NCI-H1092 (cell line): ENCODE results near the gene EPHB6.

ENCODE experiments used
- DNase-seq: peaks from one replicate; lab custom pipeline; 2025; lab: John Stamatoyannopoulos, UW

The EPHB6 gene

DNA sequence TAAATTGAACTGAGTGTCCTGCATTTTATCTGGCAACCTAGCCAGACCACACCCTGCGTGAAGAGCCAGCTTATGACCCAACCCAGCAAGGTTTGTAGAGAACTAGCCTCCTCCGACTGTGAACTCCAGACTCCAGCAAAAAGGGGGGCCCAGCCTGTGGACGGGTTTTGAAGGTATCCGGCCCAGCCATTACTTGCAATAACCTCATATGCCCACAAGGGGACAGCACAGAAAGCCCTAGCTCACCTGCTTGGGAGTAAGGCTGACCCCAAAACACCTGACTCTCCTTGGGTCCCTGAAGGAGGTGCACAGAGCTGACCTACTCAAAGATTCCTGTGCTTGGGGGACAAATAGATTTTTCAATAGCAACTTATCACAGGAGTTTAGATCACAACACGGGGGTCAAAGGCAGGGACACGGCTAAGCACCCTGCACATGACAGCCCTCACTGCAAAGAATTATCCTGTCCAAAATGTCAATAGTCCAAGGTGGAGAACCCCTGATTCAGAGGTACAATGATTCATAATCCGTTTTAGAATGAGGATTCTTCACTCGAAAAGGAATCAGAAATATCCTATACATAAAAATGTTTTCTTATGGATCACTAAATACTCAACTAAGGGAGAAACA lies 26.1 kb downstream of the EPHB6 start:
- no peak for DNase-seq

DNA sequence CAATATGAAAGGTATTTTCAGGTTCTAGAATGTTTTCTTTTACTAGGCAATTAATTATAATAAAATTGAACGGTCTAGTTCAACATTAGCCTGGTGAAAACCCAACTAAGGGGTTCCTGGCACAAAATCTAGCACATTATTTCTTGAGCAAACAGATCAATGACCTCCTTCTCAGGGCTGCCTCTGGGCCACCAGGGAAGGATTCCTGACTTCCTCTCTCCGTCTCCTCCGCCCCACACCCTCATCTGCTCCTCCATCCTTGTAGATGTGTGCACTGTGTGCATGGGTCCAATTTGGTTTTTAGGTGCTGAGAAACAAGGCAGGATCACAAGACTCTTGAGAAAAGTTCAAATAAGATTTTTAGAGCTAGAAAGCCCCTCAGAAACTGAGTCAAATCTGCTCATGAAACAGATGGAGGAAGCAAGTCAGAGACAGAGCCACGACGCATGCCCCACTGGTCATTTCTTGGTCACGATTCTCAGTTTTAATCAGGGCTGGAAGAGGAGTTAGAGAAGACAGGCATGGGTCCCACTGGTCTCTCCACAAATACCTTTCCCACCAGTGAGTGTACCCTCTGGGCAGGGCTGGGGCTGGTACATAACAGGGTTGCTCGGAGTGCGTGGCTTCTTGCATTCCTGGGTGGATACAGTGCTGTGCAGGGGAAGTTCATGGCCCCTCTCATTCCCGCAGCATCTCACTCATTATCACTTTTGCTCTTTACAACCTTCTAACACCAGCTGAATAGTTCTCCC lies 26.9 kb downstream of the EPHB6 start:
- DNase-seq = no peak

DNA sequence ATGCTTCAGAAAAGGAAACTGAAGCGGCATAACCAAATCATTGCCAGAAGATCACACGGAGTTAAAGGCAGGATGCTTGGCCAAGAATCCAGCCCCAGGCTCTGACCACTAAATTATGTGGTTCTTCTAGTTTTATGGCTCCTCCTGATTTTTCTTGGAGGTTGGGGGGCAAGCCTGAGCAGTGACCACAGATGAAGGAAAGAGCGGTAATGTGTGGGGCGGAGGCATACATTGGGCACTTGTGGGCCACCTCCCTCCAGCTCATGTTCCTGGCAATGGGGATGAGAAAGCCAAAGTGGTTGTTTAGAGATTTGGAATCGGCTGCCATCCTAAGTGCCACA lies 27.4 kb downstream of the EPHB6 start:
- no peak for DNase-seq

DNA sequence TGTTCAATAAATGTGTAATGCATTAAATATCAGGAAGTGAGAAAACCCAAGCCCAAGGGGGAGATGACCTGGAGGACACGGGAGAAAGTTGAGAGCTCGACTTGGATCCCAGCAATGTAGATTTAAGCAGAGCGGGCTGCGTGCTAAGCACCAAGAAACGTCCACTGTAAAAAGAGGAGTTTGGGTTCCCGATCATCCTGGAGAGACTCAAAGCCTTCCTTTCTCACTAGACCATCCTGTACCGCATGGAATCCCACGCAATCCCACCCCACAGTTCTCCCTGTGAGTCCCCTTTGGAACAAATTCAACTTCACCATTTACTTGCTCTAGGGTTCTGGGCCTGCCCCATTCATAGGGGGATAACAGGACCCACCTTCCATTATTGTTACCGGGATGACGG lies 28.3 kb downstream of the EPHB6 start:
- DNase-seq = no peak

DNA sequence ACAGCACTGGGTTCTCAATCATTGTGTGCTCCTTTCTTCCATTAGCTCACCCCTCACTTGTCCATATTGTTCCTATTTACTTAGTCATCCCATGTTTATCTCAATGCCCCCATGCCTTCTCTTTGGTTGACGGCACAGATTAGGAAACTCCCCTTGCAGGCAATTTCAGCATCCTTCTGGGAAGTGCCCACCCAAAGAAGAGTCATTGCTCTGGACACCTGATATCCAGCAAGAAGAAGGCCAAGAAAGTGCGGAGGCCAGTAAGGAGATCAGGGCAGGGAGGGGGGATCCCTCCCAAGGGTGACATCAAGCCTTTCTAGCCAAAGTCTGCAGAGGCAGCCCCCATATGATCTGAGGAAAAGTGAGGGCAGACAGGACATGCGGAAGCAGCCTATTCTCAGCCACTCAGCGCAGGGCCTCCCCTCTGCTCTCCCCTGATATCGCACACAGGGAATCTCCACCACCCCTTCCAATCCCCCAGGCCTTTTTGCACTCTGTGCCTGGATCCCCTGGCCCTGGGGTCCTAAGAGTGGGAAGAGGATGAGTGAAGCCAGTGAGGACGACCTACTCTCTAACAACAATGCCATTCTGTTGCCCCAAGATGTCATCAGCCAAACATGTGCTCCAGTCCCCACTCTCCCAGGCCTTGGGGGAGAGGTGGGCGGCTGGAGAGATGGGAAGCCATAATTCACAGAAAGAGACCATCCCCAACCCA lies 28.9 kb downstream of the EPHB6 start:
- no peak for DNase-seq

DNA sequence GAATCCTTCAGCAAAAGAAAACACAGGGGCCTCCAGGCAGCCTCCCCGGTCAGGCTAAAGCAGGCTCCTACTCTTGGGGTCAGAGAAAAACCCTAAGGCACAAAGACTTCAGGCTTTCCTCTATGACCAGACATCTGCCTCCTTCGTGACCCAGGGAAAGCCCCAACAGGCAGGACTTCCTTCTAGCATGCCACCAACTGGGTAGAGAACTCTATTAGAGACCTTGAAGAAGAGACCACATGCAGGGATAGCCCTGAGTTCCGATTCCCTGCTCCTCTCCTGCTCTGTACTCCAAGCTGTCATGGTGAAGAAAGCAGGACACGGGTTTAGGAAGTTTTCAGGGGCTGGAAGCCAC lies 29.4 kb downstream of the EPHB6 start:
- DNase-seq = no peak

DNA sequence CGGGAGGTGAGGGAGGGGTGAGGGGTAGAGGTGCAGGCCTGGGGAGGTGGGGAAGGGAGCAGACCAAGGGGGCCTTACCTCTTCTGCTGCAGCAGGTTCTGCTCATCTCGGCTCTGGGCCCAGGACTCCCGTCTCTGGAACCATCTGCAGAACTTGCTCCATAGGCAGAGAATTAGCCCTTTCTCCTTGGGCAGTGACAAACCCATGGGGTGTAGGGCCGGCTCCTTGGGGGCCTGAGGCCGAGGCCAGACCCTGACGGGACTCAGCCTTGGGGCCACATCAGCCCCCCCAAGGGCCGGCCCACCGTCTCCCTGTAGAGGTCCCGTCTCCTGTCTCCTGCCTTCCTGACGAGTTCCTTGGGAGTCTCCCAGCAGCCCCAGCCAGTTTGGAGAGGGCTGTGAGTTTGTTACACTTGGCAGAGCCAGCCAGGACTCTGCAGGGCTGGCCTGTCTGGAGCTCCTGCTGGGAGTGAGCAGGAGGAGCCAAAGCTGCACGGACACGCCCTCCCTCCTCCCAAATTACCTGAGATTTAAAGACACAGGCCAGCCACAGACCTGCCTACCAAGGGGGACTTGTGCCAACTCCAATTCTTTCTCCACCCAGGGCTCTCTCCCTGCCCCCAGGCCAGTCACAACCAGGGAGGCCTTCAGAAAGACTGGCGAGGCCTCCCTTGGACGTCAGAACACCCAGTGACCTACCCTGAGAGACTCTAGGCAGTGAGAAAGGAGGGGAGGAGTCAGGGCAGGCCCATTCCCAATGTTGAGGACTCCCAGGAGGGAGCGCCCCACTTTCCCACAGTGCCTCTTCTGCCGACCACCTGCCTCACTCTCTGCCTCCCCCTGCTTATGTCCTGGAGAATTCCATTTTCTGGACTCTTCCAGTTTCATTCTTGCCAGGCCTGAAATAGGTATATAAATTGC lies 30.7 kb downstream of the EPHB6 start, which contains the start of gene TRPV6:
Gene TRPV6, minus strand, starts transcription at position 435 of the 920 bp plus-strand sequence.
- no peak for DNase-seq

DNA sequence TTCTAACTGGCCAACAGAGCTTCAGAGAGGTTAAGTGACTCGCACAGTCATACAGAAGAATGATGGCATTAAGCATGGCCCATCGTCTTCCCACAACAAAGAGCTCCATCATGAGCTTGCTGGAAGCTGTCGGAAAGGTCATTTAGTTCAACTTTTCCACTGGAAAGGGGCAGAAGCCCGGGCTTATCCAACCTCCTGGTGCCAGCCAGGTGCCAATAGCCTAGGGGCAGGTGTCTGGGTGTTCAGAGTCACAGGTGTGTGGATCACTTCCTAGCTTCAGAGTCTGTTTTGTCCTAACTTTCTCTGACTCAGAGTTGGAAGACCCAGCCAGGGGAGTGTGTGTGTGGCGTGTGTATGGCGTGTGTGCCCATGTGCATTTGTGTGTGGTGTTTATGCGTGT lies 32.0 kb downstream of the EPHB6 start:
- DNase-seq = no peak

DNA sequence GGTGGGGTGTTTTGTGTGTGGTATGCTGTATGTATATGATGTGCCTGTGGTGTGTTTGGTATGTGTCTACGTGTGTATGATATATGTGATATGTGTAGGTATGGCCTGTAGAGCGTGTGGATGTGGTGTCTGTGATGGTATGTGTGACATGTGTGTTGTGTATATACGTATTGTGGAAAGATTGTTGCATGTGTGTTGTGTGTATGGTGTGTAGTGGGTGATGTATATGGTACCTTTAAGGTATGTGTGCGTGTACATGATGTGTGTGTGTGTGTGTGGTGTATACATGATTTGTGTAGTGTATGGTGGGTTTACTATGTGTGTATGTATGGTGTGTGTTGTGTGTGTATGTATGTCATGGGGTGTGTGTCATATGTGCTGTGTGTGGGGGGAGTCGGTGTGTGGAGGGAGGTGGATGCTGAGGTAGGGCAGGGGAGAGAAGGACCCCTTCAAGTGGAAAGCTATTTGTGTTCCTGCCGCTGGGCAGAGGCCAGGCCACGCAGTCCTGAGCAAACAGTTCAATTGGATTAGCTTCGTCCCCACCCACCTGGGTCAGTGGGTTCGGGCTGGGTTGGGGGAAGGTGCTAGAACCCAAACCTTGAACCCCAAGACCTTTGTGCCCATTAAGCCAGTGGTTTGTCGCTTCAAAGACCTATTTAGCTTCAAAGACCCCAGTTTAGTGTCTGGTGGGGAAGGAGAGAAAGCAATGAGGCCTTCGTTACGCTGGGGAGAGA lies 32.6 kb downstream of the EPHB6 start:
- no peak for DNase-seq

DNA sequence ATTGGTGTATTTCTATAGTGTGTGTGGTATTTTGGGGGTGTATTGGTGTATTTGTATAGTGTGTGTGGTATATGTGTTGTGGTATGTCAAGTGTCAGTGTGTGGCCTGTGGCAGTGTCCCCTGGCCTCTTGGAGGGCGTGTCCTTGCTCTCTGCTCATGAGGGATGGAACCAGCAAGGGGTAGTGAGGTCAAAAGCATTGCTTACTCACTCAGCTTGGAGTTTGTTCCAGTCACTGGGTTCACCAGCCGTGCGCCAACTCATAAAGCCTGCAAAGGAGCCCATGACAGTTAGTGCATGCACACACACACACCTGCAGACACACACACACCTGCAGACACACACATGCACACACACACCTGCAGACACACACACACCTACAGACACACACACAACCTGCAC lies 34.9 kb downstream of the EPHB6 start:
- no peak for DNase-seq

DNA sequence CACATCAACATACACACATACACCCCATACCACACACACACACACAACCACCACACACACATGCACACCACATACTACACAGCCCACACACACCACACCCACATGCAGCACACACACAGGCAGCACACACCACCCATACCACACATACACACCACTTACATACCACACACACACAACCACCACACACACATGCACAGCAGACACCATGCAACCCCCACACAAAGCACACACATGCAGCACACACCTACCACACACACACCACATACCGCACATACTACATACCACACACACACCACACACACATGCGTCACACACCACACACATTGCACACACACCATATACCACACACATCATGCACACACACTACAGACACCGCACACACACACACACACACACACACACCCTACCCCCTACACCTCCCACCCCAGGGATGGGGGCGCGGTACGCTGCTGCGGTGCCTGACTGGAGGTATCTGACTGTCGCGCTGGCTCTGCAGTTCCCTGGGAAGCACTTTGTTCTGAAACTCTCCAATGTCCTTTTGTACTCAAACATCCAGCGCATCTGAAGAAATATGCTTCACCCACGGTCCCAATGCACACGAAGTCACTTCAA lies 36.1 kb downstream of the EPHB6 start:
- DNase-seq = no peak

DNA sequence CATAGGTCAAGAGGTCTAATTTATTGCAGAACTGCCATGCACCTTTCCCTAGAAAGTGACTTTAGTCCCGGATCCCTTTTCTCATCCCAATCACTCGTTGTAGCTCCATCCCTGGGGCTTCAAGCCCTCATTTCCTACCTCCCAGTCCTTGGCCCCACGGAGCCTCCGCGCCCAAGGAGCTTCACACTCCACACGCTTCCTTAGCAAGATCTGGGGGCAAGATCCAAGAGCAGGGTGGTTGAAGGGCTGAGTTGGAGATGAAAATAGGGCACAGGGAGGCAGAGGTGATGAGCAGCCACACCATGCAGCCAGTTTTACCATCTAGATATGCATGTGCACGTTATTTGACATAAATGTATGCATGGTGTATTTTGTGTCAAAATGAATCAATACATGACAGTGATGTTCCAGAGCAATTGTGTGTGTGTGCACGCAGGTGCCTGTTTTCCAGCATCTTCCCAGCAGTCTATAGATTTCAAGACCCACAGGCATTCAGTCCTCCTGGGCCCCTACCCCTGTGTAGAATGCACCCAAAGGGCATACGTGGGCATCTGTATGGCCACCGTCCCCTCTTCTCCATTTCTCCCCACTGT lies 36.7 kb downstream of the EPHB6 start:
- no peak for DNase-seq

DNA sequence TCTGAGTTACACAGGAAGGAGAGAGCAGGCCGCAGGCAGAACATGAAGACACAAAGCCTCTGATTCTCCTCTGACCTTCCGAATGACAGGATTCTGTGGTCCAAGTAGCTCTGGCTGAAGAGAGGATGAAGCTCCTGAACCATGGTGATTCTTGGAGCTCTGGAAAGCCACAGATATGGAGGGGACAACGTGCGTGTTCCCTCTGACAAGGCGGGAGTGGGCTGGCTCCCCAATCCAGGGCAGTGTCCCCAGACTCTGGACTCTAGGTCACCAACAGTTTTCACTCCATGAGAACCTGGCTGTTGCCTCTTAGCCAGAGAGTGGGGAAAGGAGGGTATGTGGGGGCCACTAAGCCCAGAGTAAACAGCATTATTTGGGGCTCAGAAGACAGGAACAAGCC lies 38.1 kb downstream of the EPHB6 start:
- no peak for DNase-seq

DNA sequence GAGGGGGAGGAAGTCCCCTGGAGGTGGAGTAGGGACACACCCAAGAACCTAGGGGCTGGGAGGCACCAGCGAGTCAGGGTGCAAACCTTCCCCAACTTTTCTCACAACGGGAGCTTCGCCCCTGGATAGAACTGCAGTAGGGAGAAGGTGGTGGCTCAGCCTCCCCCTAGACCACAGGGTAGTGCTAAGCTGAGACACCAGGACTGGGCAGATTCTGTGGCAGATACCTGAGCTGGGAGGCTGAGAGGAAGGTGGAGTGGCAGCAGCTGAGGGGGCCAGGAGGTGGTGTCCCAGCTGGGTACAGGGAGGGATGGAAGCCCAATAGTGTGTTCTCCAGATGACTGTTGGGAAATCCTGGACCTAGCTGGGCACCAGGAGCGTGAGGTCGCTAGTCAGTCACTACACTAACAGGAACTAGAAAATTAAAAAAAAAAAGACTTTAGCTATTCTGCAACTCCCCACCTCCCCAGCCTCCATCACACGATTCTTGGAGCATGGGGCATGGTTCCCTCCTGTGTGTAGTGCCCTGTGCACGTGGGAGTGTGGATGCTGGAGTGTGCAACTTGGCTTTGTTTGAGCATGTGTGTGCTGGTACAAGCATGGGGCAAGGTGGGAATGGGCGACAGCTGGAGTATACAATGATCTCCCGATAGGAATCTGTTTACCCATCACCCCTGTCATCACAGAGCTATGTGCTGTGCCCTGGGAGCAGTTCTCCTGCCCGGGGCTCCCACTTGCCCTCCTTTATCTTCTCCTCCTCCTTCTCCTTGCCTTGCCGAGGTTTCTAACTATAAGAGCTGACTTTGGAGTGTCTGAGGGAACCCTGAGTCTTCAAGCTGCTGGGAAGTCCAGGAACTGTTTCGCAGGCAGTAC lies 39.5 kb downstream of the EPHB6 start:
- DNase-seq = no peak

DNA sequence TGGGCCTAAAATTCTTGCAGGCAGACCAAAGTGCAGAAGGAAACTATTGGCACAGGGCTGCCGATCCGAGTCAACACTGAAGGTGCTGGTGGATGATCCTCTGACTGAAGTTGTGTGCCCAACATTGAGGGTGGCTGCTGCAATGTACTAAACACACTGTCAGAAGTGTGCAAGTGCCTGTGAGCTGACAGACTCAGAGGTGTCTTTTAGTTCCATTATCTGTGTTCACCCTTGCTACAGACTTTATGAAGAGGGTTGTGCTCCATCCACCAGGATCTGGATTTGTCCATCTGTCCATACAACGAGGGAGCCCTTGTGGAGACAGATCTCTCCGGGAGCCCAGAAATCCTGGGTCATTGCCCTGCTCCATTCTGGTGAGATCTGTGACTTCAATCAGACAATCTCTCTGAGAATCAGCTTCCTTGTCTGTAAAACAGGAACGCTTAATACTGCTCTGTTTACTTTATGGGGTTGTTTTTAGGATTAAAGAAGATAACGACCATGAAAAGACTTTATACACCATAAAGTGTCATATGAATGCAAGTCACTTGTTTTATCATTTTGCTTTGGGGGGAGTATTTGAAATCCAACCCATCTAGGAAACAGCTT lies 40.2 kb downstream of the EPHB6 start:
- no peak for DNase-seq

DNA sequence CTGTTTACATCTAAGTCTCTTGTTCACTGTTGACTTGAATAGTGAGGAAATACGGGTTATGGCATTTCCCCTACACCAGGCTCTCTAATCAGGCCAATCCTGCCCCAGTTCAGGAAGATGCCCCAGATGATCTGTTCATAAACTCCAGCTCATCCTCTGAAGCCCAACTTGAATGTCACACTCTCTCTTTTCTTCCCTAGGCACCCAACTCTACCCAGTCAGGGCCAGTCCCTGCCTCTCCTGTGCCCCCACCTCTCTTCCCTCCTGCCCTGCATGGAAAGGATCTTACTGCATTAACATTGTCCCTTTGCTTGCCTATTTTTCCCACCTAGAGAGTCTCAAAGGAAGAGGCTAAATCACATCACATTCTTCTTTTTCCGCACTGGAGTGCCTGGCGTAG lies 41.3 kb downstream of the EPHB6 start:
- no peak for DNase-seq

DNA sequence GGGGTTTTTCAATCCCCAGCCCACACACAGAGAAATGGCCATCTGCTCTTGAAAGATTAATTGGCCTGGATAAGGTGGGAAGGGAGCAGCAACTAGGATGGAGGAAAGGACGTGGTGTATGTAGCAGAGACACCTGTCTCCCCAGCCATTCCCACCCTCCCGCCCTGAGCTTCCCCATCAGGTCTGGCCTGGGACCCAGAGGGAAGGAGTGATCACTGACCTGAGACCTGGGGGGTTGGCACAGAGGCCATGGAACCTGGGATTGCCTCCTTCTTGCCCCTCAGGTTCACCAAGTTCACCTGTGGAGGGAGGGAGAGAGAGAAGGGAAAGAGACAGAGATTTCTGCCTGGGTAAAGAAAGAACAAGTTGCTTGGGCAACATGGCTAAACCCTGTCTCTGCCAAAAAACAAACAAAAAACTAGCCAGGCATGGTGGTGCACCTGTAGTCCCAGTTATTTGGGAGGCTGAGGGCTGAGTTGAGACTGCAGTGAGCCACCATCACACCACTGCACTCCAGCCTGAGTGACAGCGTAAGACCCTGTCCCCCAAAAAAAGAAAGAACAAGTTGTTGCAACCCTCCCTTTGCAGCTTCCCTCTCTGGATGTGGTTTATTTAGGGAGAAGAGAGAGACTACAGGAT lies 42.0 kb downstream of the EPHB6 start:
- DNase-seq = no peak

DNA sequence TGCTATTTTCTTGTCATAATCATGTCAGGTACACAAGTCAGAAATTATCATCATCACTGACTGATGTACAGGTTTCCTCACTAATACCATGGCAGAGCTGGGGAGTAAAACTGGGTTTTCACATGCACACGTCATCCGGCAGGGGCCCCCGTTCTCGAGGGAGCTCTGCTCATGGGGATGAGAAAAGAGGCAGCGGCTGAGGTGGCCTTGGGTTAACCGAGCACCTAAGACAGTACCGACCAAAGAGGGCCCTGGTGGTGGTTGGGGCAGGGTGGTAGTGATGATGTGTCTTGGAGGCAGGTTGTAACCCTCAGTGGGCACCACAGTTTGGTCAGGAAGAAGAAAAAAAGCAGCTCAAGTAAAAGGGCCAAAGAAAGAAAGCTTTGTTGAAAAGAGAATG lies 42.8 kb downstream of the EPHB6 start:
- no peak for DNase-seq
